Fibroblast of villous mesenchyme (primary cell): ENCODE results near the gene PISD. TPM values are rescaled to one million over a fixed set of nuclear protein-coding genes. Genes with fewer than 3 reads are reported as not detected.

Source experiments
- DNase-seq: peaks from one replicate; pipeline ENCODE4 v3.0.0-alpha.2; 2010; ENCODE audit warnings: low read depth
- H3K4me3 ChIP-seq: 2 replicates; pipeline ENCODE4 v1.5.1; 2011; ENCODE audit warnings: low read depth, mild to moderate bottlenecking, low read length
- CTCF ChIP-seq: IDR thresholded peaks from 2 replicates; pipeline ENCODE4 v1.5.1; 2012; ENCODE audit warnings: low read depth, mild to moderate bottlenecking, low read length; ENCODE audit not compliant: insufficient read depth
- total RNA-seq: library from RNA; depleted of rRNA; stranded (reverse); fragments of >200 nt; gene quantifications from 2 replicates; pipeline ENCODE4 v1.2.3, GENCODE V29; 2012

Gene PISD
- total RNA-seq, 1 donor: 56.6 TPM

GRCh38 chr22:31637891-31638618 lies 24.0 kb downstream of the PISD start:
- no peak for DNase-seq
- no peak overlapping the region for H3K4me3 ChIP-seq
- no peak for TF ChIP-seq CTCF

- no peak for DNase-seq
- no peak for TF ChIP-seq CTCF
- no peak overlapping the region for H3K4me3 ChIP-seq
These were observed 24.5 kb downstream of the PISD start for GRCh38 chr22:31637447-31637890.

- TF ChIP-seq CTCF: no peak
- no peak for DNase-seq
- H3K4me3 ChIP-seq: no peak overlapping the region
These were observed 26.2 kb downstream of the PISD start for GRCh38 chr22:31635638-31636306.

- peak overlapping the region; percentile 89 for H3K4me3 ChIP-seq
- no peak for TF ChIP-seq CTCF
- no peak for DNase-seq
These were observed 30.6 kb downstream of the PISD start for GRCh38 chr22:31631436-31631835.

GRCh38 chr22:31630331-31631329 lies 31.4 kb downstream of the PISD start:
- H3K4me3 ChIP-seq: peak overlapping the region; percentile 89
- DNase-seq: peak; percentile 88
- TF ChIP-seq CTCF: no peak

GRCh38 chr22:31629741-31630184 lies 32.3 kb downstream of the PISD start:
- DNase-seq: no peak
- H3K4me3 ChIP-seq: peak overlapping the region; percentile 89
- TF ChIP-seq CTCF: no peak
